Measurements from ENCODE around the gene KRTAP10-10.

DNA sequence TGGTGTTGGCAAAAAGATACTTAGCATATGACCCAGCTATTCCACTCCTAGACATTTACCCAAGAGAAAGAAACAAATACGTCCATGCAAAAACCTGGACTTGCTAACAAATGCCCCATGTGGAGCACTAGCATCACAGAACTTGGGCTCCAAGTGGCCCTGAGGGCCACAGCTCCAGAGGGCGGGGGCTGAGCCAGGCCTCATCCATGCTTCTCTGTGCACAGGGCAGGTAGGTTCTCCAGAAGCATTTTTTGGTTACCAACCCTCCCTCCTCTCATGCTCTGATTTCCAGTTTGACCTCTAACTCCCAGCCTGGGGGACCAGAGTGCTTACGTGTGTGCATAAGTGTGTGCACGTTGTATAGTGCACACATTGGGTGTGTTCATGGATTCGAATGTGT lies 27.5 kb downstream of the KRTAP10-10 start:
- TF ChIP-seq CTCF (IDR thresholded peaks at IDR 0.05; ENCODE audit: low read length), result no peak
- TF ChIP-seq EZH2phosphoT487 (IDR thresholded peaks at IDR 0.05; ENCODE audit: low read length), result no peak
